ENCODE data around the gene SPEM3. TPM values are rescaled to one million over a fixed set of nuclear protein-coding genes. Genes with fewer than 3 reads are reported as not detected.

Gene SPEM3
- total RNA-seq, 2 experiments from 2014 or later, result not detected

- CTCF ChIA-PET, result interaction anchor here (1.1 to 4.0 kb wide), 6 partner anchors 9 to 149 kb away, joined by 3 to 23 read pairs (median 6); partner anchors contain the start of gene TMEM102
- peaks cover 57% of the 10 kb centered on the region for H3K27me3 Mint-ChIP-seq
- TF ChIP-seq, protein P1, sequence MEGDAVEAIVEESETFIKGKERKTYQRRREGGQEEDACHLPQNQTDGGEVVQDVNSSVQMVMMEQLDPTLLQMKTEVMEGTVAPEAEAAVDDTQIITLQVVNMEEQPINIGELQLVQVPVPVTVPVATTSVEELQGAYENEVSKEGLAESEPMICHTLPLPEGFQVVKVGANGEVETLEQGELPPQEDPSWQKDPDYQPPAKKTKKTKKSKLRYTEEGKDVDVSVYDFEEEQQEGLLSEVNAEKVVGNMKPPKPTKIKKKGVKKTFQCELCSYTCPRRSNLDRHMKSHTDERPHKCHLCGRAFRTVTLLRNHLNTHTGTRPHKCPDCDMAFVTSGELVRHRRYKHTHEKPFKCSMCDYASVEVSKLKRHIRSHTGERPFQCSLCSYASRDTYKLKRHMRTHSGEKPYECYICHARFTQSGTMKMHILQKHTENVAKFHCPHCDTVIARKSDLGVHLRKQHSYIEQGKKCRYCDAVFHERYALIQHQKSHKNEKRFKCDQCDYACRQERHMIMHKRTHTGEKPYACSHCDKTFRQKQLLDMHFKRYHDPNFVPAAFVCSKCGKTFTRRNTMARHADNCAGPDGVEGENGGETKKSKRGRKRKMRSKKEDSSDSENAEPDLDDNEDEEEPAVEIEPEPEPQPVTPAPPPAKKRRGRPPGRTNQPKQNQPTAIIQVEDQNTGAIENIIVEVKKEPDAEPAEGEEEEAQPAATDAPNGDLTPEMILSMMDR (IDR thresholded peaks at IDR 0.05), result no peak
- POLR2A ChIA-PET, result interaction anchor here (0.8 to 6.8 kb wide), 8 partner anchors 8 to 144 kb away, joined by 3 to 53 read pairs (median 4); partner anchors contain the start of genes PLSCR3, POLR2A and SOX15
- no peak within 1 kb of the TSS for H3K27ac Mint-ChIP-seq
- DNase-seq (peak; percentile 44), ATAC-seq (peak; percentile 5)
- no peaks in the 10 kb centered on the region for H3K9me3 Mint-ChIP-seq
- peaks cover 25% of the 10 kb centered on the region for H3K4me1 Mint-ChIP-seq (ENCODE audit: low read depth)
- peaks cover 14% of the 10 kb centered on the region for H3K36me3 Mint-ChIP-seq (ENCODE audit: low read depth)
- H3K4me3 Mint-ChIP-seq, result peak within 1 kb of the TSS; percentile 64
- intact Hi-C loops (cut with micrococcal nuclease), result no loop called here
Observed at GRCh38 chr17:7444682-7445618, 16.3 kb downstream of the SPEM3 start, which contains the start of gene CHRNB1. TSS of gene CHRNB1 (plus strand) at chr17:7445061. CDS start at chr17:7445128, 67 bp downstream.

- peaks cover 20% of the 10 kb centered on the region for H3K4me1 Mint-ChIP-seq (ENCODE audit: low read depth)
- peaks cover 51% of the 10 kb centered on the region for H3K27me3 Mint-ChIP-seq
- POLR2A ChIA-PET, result interaction anchor here (0.6 to 4.7 kb wide), 7 partner anchors 9 to 144 kb away, joined by 3 to 31 read pairs (median 4); partner anchors contain the start of genes PLSCR3, POLR2A and SOX15
- H3K9me3 Mint-ChIP-seq, result no peaks in the 10 kb centered on the region
- DNase-seq, result peak; percentile 66
- intact Hi-C loops (cut with micrococcal nuclease), result no loop called here
- H3K36me3 Mint-ChIP-seq (ENCODE audit: low read depth), result peaks cover 12% of the 10 kb centered on the region
- H3K27ac Mint-ChIP-seq, result no peak overlapping the region
- TF ChIP-seq, protein P1 (IDR thresholded peaks at IDR 0.05), result no peak
- ATAC-seq, result peak; percentile 84
- H3K4me3 Mint-ChIP-seq, result peak overlapping the region; percentile 64
- CTCF ChIA-PET, result interaction anchor here (1.1 to 4.0 kb wide), 3 partner anchors 9 to 115 kb away, joined by 5 to 23 read pairs (median 12); partner anchors contain the start of gene TMEM102
Observed at GRCh38 chr17:7445619-7445968, 16.9 kb downstream of the SPEM3 start.

GRCh38 chr17:7448461-7448860 is 19.8 kb downstream of the SPEM3 start:
- intact Hi-C loops (cut with micrococcal nuclease), result no loop called here
- ATAC-seq (no peak), DNase-seq (no peak)
- TF ChIP-seq, protein P1 (IDR thresholded peaks at IDR 0.05), result no peak
- H3K27ac Mint-ChIP-seq, result no peak overlapping the region
- peaks cover 16% of the 10 kb centered on the region for H3K4me1 Mint-ChIP-seq (ENCODE audit: low read depth)
- H3K36me3 Mint-ChIP-seq (ENCODE audit: low read depth), result peaks cover 12% of the 10 kb centered on the region
- POLR2A ChIA-PET, result interaction anchor here (0.6 to 0.8 kb wide), 2 partner anchors 12 to 470 kb away, joined by 3 to 5 read pairs; no protein-coding TSS in a partner anchor
- peaks cover 30% of the 10 kb centered on the region for H3K27me3 Mint-ChIP-seq
- no peak overlapping the region for H3K4me3 Mint-ChIP-seq
- no peaks in the 10 kb centered on the region for H3K9me3 Mint-ChIP-seq
- CTCF ChIA-PET, result interaction anchor here (0.8 to 1.5 kb wide), 2 partner anchors 8 to 12 kb away, joined by 3 read pairs; no protein-coding TSS in a partner anchor

- TF ChIP-seq, protein P1 (IDR thresholded peaks at IDR 0.05), result no peak
- H3K27me3 Mint-ChIP-seq, result no peaks in the 10 kb centered on the region
Observed at GRCh38 chr17:7459961-7460545, 31.4 kb downstream of the SPEM3 start.

More at GRCh38 chr17:7459961-7460545, 31.4 kb downstream of the SPEM3 start:
- intact Hi-C loops (cut with micrococcal nuclease), result no loop called here
- DNase-seq, result no peak
- H3K9me3 Mint-ChIP-seq, result no peaks in the 10 kb centered on the region
- H3K4me3 Mint-ChIP-seq, result no peak overlapping the region
- ATAC-seq, result no peak
- H3K27ac Mint-ChIP-seq, result no peak overlapping the region
- CTCF ChIA-PET, result no interaction called here
- H3K36me3 Mint-ChIP-seq (ENCODE audit: low read depth), result peaks cover 21% of the 10 kb centered on the region
- H3K4me1 Mint-ChIP-seq (ENCODE audit: low read depth), result peaks cover 14% of the 10 kb centered on the region
- POLR2A ChIA-PET, result interaction anchor here (1.9 to 16.3 kb wide), 2 partner anchors 17 to 24 kb away, joined by 6 to 122 read pairs; partner anchors contain the start of genes POLR2A and ZBTB4

Data from activated CD8-positive, alpha-beta T cell treated with anti-CD3 and anti-CD28 coated beads for 36 hours (primary cell).